Ishikawa (cell line): ENCODE results near the gene ARHGAP29.

Source experiments
- CEBPB ChIP-seq: IDR thresholded peaks from 2 replicates; pipeline ENCODE4 v1.6.1; 2012
- CREB1 ChIP-seq: IDR thresholded peaks from 2 replicates; pipeline ENCODE4 v1.6.1; 2012; ENCODE audit warnings: low read depth
- EGR1 ChIP-seq: IDR thresholded peaks from 2 replicates; pipeline ENCODE4 v1.6.1; 2012
- EP300 ChIP-seq: IDR thresholded peaks from 2 replicates; pipeline ENCODE4 v1.6.1; 2012; ENCODE audit warnings: borderline replicate concordance
- FOXM1 ChIP-seq: IDR thresholded peaks from 2 replicates; pipeline ENCODE4 v1.6.1; 2012; ENCODE audit warnings: low read depth, borderline replicate concordance
- NFIC ChIP-seq: IDR thresholded peaks from 2 replicates; pipeline ENCODE4 v1.6.1; 2012
- RAD21 ChIP-seq: IDR thresholded peaks from 2 replicates; pipeline ENCODE4 v1.6.1; 2012; ENCODE audit warnings: low read depth
- TAF1 ChIP-seq: IDR thresholded peaks from 2 replicates; pipeline ENCODE4 v1.6.1; 2012; ENCODE audit warnings: low read depth, mild to moderate bottlenecking
- TCF12 ChIP-seq: IDR thresholded peaks from 2 replicates; pipeline ENCODE4 v1.6.1; 2012; ENCODE audit warnings: low read depth
- TEAD4 ChIP-seq: IDR thresholded peaks from 2 replicates; pipeline ENCODE4 v1.6.1; 2012
- YY1 ChIP-seq: IDR thresholded peaks from 2 replicates; pipeline ENCODE4 v1.6.1; 2012; ENCODE audit warnings: low read depth
- ZBTB7A ChIP-seq: IDR thresholded peaks from 2 replicates; pipeline ENCODE4 v1.6.1; 2012; ENCODE audit warnings: low read depth
- TF ChIP-seq, protein P1 (sequence below): IDR thresholded peaks from 2 replicates; pipeline ENCODE4 v1.6.1; 2012; ENCODE audit warnings: low read depth, mild to moderate bottlenecking
- TF ChIP-seq, protein P2 (sequence below): IDR thresholded peaks from 2 replicates; pipeline ENCODE4 v1.6.1; 2012
- TF ChIP-seq, protein P3 (sequence below): IDR thresholded peaks from 2 replicates; pipeline ENCODE4 v1.6.1; 2012

Gene ARHGAP29

DNA sequence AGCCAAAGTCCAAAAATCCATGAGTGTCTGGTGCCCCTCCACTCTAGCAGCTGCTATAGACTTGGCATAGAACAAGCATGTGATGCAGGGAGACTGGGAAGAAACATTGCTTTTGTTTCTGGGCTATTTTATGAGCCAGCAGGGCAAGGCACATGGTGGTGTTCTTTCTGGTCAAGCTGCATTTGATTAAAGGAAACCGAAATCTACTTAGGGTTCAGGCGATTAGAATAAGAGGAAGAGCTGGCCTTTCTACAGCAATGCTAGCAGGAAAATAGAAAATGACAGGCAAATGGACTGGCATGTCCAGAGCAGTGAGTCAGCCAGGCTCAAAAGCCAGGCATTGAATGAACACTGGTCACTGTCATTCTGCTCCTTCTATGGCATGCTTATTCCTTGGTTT, 28.5 kb upstream of the ARHGAP29 start:
- no peak for TF ChIP-seq TCF12
- no peak for TF ChIP-seq FOXM1
- TF ChIP-seq CREB1: no peak
- no peak for TF ChIP-seq RAD21
- TF ChIP-seq, protein P1, sequence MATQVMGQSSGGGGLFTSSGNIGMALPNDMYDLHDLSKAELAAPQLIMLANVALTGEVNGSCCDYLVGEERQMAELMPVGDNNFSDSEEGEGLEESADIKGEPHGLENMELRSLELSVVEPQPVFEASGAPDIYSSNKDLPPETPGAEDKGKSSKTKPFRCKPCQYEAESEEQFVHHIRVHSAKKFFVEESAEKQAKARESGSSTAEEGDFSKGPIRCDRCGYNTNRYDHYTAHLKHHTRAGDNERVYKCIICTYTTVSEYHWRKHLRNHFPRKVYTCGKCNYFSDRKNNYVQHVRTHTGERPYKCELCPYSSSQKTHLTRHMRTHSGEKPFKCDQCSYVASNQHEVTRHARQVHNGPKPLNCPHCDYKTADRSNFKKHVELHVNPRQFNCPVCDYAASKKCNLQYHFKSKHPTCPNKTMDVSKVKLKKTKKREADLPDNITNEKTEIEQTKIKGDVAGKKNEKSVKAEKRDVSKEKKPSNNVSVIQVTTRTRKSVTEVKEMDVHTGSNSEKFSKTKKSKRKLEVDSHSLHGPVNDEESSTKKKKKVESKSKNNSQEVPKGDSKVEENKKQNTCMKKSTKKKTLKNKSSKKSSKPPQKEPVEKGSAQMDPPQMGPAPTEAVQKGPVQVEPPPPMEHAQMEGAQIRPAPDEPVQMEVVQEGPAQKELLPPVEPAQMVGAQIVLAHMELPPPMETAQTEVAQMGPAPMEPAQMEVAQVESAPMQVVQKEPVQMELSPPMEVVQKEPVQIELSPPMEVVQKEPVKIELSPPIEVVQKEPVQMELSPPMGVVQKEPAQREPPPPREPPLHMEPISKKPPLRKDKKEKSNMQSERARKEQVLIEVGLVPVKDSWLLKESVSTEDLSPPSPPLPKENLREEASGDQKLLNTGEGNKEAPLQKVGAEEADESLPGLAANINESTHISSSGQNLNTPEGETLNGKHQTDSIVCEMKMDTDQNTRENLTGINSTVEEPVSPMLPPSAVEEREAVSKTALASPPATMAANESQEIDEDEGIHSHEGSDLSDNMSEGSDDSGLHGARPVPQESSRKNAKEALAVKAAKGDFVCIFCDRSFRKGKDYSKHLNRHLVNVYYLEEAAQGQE: no peak
- TF ChIP-seq CEBPB: no peak

DNA sequence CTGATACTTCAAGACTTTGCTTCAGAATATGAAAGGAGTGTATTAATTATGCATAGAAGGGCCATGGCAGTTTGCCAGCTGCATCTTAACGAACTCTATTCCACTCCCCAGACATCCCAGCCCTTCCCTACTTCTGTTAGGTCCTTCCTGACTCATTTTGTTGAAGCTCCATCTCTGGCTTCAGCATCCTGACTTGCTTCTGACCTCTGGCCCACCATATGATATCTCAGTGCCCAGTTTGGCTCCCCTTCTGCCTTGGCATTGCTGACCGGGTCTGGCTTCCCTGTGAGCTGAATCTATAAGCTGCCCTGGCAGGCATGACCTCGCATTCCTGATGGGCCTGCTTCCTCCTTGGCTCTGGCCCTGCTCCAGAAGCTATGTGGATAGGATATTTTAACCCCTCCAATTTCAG, 27.6 kb upstream of the ARHGAP29 start:
- no peak for TF ChIP-seq CREB1
- peak; percentile 79 for TF ChIP-seq TEAD4
- no peak for TF ChIP-seq YY1
- TF ChIP-seq, protein P1: no peak
- TF ChIP-seq, protein P2, sequence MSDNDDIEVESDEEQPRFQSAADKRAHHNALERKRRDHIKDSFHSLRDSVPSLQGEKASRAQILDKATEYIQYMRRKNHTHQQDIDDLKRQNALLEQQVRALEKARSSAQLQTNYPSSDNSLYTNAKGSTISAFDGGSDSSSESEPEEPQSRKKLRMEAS: peak; percentile 40; the same call in 1 of the 2 replicates
- no peak for TF ChIP-seq TAF1
- no peak for TF ChIP-seq CEBPB
- TF ChIP-seq, protein P3, sequence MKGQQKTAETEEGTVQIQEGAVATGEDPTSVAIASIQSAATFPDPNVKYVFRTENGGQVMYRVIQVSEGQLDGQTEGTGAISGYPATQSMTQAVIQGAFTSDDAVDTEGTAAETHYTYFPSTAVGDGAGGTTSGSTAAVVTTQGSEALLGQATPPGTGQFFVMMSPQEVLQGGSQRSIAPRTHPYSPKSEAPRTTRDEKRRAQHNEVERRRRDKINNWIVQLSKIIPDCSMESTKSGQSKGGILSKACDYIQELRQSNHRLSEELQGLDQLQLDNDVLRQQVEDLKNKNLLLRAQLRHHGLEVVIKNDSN: no peak
- peak; percentile 88 for TF ChIP-seq NFIC
- peak; percentile 59; the same call in 1 of the 2 replicates for TF ChIP-seq EP300
- no peak for TF ChIP-seq ZBTB7A
- no peak for TF ChIP-seq RAD21
- no peak for TF ChIP-seq FOXM1
- TF ChIP-seq EGR1: no peak
- TF ChIP-seq TCF12: peak; percentile 70

DNA sequence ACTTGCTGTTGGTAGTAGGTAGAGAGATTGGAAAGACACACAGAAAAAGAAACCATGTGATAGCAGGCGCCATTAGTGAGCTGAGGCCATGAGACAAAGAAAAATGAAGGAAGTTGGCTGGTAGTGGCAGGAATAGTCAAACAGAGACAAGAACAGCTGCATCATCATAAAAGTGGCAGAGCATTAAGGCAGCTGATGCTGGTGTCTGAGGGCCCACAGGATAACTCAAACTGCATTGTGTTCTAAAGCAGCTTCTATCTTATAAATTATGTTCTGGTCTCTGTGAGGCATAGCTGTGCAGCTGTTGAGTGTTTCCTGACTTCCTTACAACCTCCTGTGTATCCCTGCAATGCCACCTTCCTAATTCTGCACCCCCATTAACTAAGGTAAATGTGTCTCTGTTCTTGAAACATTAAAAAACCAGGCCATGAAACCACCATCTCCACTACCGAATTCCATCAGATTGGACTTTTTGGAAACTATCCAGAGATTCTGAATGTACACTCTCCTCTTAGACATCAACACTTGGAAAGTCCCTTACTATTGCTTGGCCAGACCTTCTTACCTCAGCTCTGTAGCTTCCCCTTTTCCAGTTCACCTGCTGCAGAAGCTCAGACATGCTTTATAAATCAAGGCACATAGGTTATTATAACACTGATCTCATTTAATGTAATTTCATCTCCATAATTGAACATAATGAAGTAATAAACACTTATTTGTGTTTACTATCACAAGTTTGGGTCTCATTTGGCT, 23.4 kb upstream of the ARHGAP29 start:
- TF ChIP-seq NFIC (no peak), CEBPB (no peak), ZBTB7A (no peak), YY1 (no peak), TAF1 (no peak), TEAD4 (no peak), EGR1 (no peak), EP300 (no peak), FOXM1 (no peak)

DNA sequence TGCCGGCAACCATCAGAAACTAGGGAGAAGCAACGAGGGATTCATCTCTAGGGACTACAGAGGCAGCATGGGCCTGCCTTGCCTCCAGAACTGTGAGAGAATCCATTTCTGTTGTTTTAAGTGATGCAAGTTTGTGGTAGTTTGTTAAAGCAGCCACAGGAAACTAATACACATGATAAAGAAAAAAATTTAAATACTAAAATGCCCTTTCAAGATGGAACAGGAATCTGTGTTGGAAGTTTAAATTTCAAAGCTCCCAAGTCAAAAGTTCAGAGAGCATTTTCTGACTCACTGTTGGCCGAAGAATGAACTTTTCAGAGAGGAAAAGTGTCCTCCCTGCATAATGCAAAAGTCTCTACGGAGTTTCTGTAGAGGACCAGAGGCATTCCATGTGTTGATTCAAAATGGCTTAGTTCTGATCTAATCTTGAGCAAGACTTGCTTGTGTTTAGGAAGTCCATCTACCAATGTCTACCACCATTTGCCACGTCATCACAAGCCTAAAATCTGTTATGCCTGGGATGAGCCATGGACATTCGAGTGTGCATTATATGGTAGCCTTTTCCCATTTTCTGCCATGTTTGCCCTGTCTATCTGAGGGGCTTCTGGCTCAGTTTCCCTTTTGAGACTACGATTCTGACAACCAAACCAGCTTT, 22.4 kb upstream of the ARHGAP29 start:
- TF ChIP-seq, protein P3: no peak
- TF ChIP-seq, protein P1: no peak
- TF ChIP-seq YY1 (no peak), TCF12 (no peak), TAF1 (no peak), EP300 (no peak), RAD21 (no peak), ZBTB7A (no peak), EGR1 (no peak), CREB1 (no peak), NFIC (no peak), TEAD4 (no peak), CEBPB (no peak), FOXM1 (no peak)
- TF ChIP-seq, protein P2: no peak
